Gastrocnemius medialis (tissue), 4 donors: Measurements from ENCODE around the gene MEIS2.

Experiments
- POLR2A ChIP-seq, 2 donors: fragments of 450-650 bp; IDR thresholded peaks; one replicate each; pipeline ENCODE4 v1.6.1; 2017; ENCODE audit warnings: antibody characterized with exemption in 2 of 2, mild to moderate bottlenecking in 2 of 2, moderate library complexity in 2 of 2
- TF ChIP-seq, protein P1 (sequence below), 5 experiments: fragments of 450-650 bp in 3 of 5; fragments of 200-600 bp in 2 of 5; sonication (generic) in 2 of 5; IDR thresholded peaks in 4 of 5; conservative IDR thresholded peaks in 1 of 5; 1 replicate in 4 of 5; 2 replicates in 1 of 5; pipeline ENCODE4 v1.5.1; 2016 to 2019; ENCODE audit warnings: antibody characterized with exemption in 5 of 5, mild to moderate bottlenecking in 3 of 5, moderate library complexity in 3 of 5

DNA sequence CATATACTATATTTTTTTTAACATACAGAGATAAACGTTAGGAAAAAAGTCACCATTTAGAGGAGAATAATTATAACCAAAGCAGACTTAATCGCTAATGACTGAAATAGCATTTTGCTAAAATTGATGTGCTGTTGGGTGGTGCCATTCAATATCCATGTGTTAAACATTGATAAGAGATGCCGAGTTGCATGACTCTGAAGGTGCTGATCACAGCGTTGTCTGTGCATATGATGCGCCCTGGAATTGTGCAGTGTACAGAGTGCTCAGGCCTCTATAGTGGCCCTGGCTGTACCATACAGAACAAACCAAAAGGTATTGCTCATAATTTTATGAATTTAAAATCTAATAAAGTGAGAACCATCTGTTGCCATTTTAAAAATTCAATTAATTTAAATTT, 168.3 kb downstream of the MEIS2 start:
- TF ChIP-seq, protein P1, sequence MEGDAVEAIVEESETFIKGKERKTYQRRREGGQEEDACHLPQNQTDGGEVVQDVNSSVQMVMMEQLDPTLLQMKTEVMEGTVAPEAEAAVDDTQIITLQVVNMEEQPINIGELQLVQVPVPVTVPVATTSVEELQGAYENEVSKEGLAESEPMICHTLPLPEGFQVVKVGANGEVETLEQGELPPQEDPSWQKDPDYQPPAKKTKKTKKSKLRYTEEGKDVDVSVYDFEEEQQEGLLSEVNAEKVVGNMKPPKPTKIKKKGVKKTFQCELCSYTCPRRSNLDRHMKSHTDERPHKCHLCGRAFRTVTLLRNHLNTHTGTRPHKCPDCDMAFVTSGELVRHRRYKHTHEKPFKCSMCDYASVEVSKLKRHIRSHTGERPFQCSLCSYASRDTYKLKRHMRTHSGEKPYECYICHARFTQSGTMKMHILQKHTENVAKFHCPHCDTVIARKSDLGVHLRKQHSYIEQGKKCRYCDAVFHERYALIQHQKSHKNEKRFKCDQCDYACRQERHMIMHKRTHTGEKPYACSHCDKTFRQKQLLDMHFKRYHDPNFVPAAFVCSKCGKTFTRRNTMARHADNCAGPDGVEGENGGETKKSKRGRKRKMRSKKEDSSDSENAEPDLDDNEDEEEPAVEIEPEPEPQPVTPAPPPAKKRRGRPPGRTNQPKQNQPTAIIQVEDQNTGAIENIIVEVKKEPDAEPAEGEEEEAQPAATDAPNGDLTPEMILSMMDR (IDR thresholded peaks at IDR 0.05 in 4 of 5, conservative IDR thresholded peaks at IDR 0.05 in 1 of 5) = no peak
- no peak for TF ChIP-seq POLR2A (IDR thresholded peaks at IDR 0.05)
